Fibroblast of mammary gland (primary cell): ENCODE results near the gene COL13A1.

ENCODE experiments used
- DNase-seq: peaks from one replicate; pipeline ENCODE4 v3.0.0-alpha.2; 2010; ENCODE audit warnings: low read depth
- H3K4me3 ChIP-seq: 2 replicates; pipeline ENCODE4 v1.5.1; 2011; ENCODE audit warnings: low read depth, mild to moderate bottlenecking, low read length, moderate library complexity; ENCODE audit not compliant: control insufficient read depth
- TF ChIP-seq, protein P1 (sequence below): conservative IDR thresholded peaks from 2 replicates; pipeline ENCODE4 v1.5.1; 2011; ENCODE audit warnings: low read depth, low read length, inconsistent platforms; ENCODE audit not compliant: control insufficient read depth, insufficient read depth

COL13A1 gene

DNA sequence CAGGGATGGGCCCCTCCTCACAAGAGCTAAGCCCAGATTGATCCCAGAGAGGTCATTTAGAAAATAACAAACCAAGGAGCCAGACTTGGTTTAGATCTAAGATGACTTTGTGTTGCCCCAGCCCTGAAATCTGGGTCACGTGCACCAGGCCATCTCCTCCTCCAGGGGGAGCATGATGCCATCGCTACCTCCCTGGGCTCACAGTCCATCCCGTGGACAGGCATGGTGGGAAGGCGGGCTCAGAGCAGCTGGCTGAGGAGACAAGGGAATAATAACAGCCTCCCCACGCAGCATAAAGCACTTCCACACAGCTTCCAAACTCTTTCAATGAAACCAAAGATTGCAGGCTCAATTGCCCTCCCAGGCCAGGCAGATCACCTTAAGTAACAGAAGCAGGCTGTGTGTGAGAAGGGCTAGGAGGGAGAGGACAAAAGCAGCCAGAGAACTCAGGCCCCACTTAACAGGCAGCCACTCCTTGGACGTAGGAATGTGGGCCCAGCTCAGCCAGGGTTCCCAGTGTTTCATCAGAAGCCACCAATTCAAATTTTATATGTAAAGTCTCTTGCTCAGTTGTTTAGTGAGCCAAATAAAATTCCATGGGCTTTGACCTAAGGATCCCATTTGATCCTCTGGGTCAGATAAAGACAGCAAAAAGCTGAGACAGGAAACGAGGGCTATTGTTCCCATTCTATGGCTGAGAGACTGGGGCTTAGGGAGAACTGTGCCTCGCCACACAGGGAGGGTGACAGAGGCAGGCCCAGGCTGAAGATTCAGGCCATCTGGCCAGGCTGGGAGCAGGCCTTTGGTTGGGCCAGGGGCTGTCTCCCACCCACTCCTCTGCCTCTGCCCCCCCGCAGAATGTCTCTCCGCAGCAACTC, 100.2 kb downstream of the COL13A1 start:
- TF ChIP-seq, protein P1, sequence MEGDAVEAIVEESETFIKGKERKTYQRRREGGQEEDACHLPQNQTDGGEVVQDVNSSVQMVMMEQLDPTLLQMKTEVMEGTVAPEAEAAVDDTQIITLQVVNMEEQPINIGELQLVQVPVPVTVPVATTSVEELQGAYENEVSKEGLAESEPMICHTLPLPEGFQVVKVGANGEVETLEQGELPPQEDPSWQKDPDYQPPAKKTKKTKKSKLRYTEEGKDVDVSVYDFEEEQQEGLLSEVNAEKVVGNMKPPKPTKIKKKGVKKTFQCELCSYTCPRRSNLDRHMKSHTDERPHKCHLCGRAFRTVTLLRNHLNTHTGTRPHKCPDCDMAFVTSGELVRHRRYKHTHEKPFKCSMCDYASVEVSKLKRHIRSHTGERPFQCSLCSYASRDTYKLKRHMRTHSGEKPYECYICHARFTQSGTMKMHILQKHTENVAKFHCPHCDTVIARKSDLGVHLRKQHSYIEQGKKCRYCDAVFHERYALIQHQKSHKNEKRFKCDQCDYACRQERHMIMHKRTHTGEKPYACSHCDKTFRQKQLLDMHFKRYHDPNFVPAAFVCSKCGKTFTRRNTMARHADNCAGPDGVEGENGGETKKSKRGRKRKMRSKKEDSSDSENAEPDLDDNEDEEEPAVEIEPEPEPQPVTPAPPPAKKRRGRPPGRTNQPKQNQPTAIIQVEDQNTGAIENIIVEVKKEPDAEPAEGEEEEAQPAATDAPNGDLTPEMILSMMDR, result peak; percentile 54
- DNase-seq, result peak; percentile 41
- H3K4me3 ChIP-seq, result no peak overlapping the region

DNA sequence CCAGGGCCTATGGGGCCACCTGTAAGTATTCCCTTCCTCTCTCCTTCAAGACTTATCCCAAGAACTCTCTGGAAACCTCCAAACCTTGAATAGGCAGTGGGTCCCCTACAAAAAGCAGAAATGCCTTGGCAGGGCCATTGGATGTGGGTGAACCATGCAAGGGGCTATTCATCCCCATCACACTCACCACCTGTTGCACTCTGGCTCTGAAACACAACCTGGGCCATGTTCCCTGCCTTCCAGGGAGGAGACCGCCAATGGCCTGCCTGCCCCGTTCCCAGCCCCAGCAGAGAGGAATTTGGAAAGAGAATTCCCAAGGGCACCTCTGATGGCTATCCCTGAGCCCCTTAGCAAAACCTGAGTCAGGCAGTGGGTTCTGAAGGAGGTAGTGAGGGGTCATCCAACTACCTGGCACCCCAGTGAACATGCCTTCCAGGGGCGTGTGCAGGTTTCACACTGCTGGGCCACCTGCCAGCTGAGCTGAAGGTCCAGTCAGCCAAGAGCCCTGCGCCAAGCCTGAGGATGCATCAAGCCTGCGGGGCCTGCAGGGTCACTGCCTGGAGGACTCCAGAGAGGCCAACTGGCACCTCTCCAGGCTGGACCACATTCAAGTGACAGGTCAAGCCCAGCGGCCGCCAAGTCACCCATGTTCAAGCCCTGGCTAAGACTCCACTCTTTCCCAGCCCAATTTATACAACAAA, 101.3 kb downstream of the COL13A1 start:
- no peak overlapping the region for H3K4me3 ChIP-seq
- TF ChIP-seq, protein P1, result no peak
- no peak for DNase-seq

GRCh38 chr10:69904533-69904932, 102.8 kb downstream of the COL13A1 start:
- H3K4me3 ChIP-seq, result no peak overlapping the region
- DNase-seq, result no peak
- TF ChIP-seq, protein P1, result no peak

GRCh38 chr10:69906425-69906824, 104.7 kb downstream of the COL13A1 start:
- peak; percentile 8 for DNase-seq
- no peak overlapping the region for H3K4me3 ChIP-seq
- TF ChIP-seq, protein P1, result no peak

DNA sequence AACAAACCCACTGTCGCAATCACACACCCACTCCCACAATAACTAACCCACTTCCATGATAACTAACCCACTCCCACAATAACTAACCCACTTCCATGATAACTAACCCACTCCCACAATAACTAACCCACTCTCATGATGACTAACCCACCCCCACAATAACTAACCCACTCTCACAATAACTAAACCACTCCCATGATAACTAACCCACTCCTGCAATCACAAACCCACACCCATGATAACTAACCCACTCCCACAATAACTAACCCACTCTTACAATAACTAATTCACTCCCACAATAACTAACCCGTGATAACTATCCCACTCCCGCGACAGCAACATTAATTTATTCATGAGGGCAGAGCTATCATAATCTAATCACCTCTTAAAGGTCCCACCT, 105.8 kb downstream of the COL13A1 start:
- no peak for DNase-seq
- H3K4me3 ChIP-seq, result no peak overlapping the region
- TF ChIP-seq, protein P1, result no peak

GRCh38 chr10:69908124-69908523, 106.4 kb downstream of the COL13A1 start:
- no peak for DNase-seq
- no peak overlapping the region for H3K4me3 ChIP-seq
- TF ChIP-seq, protein P1, result no peak
